ENCODE measurements around the gene IL17RA.

The IL17RA gene

GRCh38 chr22:17159504-17159951, 74.7 kb downstream of the IL17RA start:
- DNase-seq, result peak; percentile 10

GRCh38 chr22:17161991-17162390, 77.2 kb downstream of the IL17RA start:
- no peak for DNase-seq

GRCh38 chr22:17162731-17163130, 77.9 kb downstream of the IL17RA start:
- no peak for DNase-seq

- DNase-seq, result no peak
Measured at GRCh38 chr22:17164392-17165024, 79.7 kb downstream of the IL17RA start.

Data from DMS153 (cell line).